Measurements from ENCODE around the gene KDELR3. TPM values are rescaled to one million over a fixed set of nuclear protein-coding genes. Genes with fewer than 3 reads are reported as not detected.

The KDELR3 gene
- total and polyA plus RNA-seq, 10 of the 15 experiments (the other 5 are each of a cell fraction or from before 2014, with no cell fraction given) = 0.15 to 0.98 (median 0.25) TPM; not detected in 1

DNA sequence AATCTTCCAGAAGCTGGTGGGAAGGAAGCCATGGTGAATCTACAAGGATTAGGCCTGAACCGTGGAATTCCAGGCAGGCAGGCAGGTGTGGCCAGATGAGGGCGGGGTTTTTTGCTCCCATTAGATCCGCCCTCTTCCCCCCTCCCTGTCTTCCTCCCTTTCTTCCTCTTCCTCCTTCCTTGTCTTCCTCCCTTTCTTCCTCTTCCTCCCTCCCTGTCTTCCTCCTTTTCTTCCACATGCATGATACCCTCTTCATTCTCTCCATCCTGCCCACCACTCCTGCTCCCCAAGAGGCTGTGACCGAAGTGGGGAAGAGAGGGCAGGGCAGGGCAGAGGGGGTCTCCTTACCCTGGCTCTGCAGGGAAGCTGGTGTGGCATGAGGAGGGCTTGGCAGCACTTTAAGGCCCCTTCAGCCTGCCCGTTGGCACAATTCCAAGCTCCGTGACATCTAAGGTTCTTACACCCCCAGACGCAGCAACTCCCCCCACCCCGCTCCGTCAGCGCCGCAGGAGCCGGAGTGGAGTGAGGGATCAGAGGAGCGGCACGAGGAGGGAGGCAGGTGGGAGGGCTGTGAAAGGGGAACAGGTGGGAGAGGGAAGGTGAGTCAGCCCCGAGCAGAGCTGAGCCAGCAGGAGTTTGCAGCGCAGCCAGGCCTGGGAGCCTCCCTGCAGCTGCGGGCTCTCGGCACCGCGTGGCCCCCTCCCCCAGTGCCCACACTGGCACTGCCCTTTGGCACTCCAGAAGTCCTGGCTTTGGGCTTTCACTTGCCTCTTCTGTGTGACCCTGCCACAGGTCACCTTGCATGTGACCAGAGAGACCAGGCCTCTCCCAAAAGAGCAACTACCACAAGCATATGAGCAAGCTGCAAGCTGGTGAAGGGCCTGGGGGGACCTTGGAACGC lies 45.0 kb upstream of the KDELR3 start:
- 74% methylated on average over 21 of the region's 21 CpGs for WGBS (ENCODE audit: insufficient coverage, insufficient replicate concordance, low lambda C conversion rate, missing lambda C conversion rate)
- ChIA-PET CTCF (no interaction called here), SMC1A (ENCODE audit: uncharacterized antibody, unreplicated experiment) (no interaction called here), POLR2A (interaction anchor here (0.7 kb wide), 1 partner anchor 31 kb away, joined by 4 read pairs; no protein-coding TSS in a partner anchor), RAD21 (ENCODE audit: unreplicated experiment) (no interaction called here)
- no peaks in the 10 kb centered on the region for H3K36me3 ChIP-seq (ENCODE audit: control insufficient read depth in 2 of 2, insufficient read depth in 2 of 2, low read length in 1 of 2)
- FAIRE-seq (no peak), DNase-seq (ENCODE audit: low read depth, low spot score) (no peak), ATAC-seq (no peak)
- in situ Hi-C loops (cut with MboI) (no loop called here), intact Hi-C loops (cut with micrococcal nuclease; ENCODE audit: unreplicated experiment) (no loop called here)
- H3K27ac ChIP-seq (ENCODE audit: control insufficient read depth, insufficient read depth) = no peak overlapping the region
- H3K79me2 ChIP-seq (ENCODE audit: control insufficient read depth, insufficient read depth, low read length) = no peaks in the 10 kb centered on the region
- no peak overlapping the region for H3K4me2 ChIP-seq (ENCODE audit: control insufficient read depth, insufficient read depth)
- no peaks in the 10 kb centered on the region for H4K20me1 ChIP-seq (ENCODE audit: control insufficient read depth, insufficient read depth)
- no peak overlapping the region for H3K9ac ChIP-seq (ENCODE audit: control insufficient read depth, insufficient read depth, low read length)
- H3K9me3 ChIP-seq (replicated peaks; ENCODE audit: control insufficient read depth, insufficient read depth, low read length) = no peaks in the 10 kb centered on the region
- no TSS peak for BruUV-seq (replicated peaks)
- no peaks in the 10 kb centered on the region for H3K27me3 ChIP-seq (replicated peaks in 1 of 2; ENCODE audit: control insufficient read depth in 2 of 2, insufficient read depth in 2 of 2, low read length in 1 of 2)
- H3K4me1 ChIP-seq (ENCODE audit: control insufficient read depth, insufficient read depth, low read length) = no peaks in the 10 kb centered on the region
- H3K4me3 ChIP-seq = no peak overlapping the region
- H2AFZ ChIP-seq (ENCODE audit: control insufficient read depth, low read depth, low read length) = no peak overlapping the region
- TF ChIP-seq, protein P1, sequence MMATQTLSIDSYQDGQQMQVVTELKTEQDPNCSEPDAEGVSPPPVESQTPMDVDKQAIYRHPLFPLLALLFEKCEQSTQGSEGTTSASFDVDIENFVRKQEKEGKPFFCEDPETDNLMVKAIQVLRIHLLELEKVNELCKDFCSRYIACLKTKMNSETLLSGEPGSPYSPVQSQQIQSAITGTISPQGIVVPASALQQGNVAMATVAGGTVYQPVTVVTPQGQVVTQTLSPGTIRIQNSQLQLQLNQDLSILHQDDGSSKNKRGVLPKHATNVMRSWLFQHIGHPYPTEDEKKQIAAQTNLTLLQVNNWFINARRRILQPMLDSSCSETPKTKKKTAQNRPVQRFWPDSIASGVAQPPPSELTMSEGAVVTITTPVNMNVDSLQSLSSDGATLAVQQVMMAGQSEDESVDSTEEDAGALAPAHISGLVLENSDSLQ (IDR thresholded peaks at IDR 0.05) = no peak
- TF ChIP-seq, protein P2, sequence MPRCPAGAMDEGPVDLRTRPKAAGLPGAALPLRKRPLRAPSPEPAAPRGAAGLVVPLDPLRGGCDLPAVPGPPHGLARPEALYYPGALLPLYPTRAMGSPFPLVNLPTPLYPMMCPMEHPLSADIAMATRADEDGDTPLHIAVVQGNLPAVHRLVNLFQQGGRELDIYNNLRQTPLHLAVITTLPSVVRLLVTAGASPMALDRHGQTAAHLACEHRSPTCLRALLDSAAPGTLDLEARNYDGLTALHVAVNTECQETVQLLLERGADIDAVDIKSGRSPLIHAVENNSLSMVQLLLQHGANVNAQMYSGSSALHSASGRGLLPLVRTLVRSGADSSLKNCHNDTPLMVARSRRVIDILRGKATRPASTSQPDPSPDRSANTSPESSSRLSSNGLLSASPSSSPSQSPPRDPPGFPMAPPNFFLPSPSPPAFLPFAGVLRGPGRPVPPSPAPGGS (IDR thresholded peaks at IDR 0.05; ENCODE audit: borderline replicate concordance, insufficient read depth, low read depth, low read length, poor library complexity, severe bottlenecking) = no peak
- TF ChIP-seq ESRRA (IDR thresholded peaks at IDR 0.05; ENCODE audit: low read length) (no peak), ZNF207 (IDR thresholded peaks at IDR 0.05; ENCODE audit: borderline replicate concordance) (no peak), TCF7 (IDR thresholded peaks at IDR 0.05; ENCODE audit: borderline replicate concordance) (no peak), CEBPB (IDR thresholded peaks at IDR 0.05; ENCODE audit: borderline replicate concordance in 1 of 2, low read depth in 2 of 2, low read length in 2 of 2) (no peak), MTA3 (IDR thresholded peaks at IDR 0.05; ENCODE audit: borderline replicate concordance, low read length) (no peak)
- TF ChIP-seq, protein P3, sequence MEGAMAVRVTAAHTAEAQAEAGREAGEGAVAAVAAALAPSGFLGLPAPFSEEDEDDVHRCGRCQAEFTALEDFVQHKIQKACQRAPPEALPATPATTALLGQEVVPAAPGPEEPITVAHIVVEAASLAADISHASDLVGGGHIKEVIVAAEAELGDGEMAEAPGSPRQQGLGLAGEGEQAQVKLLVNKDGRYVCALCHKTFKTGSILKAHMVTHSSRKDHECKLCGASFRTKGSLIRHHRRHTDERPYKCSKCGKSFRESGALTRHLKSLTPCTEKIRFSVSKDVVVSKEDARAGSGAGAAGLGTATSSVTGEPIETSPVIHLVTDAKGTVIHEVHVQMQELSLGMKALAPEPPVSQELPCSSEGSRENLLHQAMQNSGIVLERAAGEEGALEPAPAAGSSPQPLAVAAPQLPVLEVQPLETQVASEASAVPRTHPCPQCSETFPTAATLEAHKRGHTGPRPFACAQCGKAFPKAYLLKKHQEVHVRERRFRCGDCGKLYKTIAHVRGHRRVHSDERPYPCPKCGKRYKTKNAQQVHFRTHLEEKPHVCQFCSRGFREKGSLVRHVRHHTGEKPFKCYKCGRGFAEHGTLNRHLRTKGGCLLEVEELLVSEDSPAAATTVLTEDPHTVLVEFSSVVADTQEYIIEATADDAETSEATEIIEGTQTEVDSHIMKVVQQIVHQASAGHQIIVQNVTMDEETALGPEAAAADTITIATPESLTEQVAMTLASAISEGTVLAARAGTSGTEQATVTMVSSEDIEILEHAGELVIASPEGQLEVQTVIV (IDR thresholded peaks at IDR 0.05; ENCODE audit: borderline replicate concordance, partially characterized antibody) = no peak
- TF ChIP-seq, protein P4, sequence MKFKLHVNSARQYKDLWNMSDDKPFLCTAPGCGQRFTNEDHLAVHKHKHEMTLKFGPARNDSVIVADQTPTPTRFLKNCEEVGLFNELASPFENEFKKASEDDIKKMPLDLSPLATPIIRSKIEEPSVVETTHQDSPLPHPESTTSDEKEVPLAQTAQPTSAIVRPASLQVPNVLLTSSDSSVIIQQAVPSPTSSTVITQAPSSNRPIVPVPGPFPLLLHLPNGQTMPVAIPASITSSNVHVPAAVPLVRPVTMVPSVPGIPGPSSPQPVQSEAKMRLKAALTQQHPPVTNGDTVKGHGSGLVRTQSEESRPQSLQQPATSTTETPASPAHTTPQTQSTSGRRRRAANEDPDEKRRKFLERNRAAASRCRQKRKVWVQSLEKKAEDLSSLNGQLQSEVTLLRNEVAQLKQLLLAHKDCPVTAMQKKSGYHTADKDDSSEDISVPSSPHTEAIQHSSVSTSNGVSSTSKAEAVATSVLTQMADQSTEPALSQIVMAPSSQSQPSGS (IDR thresholded peaks at IDR 0.05; ENCODE audit: low read length) = no peak
- TF ChIP-seq, protein P5, sequence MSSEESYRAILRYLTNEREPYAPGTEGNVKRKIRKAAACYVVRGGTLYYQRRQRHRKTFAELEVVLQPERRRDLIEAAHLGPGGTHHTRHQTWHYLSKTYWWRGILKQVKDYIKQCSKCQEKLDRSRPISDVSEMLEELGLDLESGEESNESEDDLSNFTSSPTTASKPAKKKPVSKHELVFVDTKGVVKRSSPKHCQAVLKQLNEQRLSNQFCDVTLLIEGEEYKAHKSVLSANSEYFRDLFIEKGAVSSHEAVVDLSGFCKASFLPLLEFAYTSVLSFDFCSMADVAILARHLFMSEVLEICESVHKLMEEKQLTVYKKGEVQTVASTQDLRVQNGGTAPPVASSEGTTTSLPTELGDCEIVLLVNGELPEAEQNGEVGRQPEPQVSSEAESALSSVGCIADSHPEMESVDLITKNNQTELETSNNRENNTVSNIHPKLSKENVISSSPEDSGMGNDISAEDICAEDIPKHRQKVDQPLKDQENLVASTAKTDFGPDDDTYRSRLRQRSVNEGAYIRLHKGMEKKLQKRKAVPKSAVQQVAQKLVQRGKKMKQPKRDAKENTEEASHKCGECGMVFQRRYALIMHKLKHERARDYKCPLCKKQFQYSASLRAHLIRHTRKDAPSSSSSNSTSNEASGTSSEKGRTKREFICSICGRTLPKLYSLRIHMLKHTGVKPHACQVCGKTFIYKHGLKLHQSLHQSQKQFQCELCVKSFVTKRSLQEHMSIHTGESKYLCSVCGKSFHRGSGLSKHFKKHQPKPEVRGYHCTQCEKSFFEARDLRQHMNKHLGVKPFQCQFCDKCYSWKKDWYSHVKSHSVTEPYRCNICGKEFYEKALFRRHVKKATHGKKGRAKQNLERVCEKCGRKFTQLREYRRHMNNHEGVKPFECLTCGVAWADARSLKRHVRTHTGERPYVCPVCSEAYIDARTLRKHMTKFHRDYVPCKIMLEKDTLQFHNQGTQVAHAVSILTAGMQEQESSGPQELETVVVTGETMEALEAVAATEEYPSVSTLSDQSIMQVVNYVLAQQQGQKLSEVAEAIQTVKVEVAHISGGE (CRISPR knock-in tag; IDR thresholded peaks at IDR 0.05) = no peak
- TF ChIP-seq, protein P6, sequence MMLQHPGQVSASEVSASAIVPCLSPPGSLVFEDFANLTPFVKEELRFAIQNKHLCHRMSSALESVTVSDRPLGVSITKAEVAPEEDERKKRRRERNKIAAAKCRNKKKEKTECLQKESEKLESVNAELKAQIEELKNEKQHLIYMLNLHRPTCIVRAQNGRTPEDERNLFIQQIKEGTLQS (IDR thresholded peaks at IDR 0.05; ENCODE audit: borderline replicate concordance, extremely low read depth, low read depth, low read length) = no peak
